ENCODE data around the gene FGD4. TPM values are rescaled to one million over a fixed set of nuclear protein-coding genes. Genes with fewer than 3 reads are reported as not detected.

The FGD4 gene
- total RNA-seq, 1 donor from 2014 or later = 81.9 TPM

GRCh38 chr12:32402170-32402569 lies 2.8 kb downstream of the FGD4 start:
- FAIRE-seq (no peak), DNase-seq (ENCODE audit: low spot score in 2 of 2) (no peak)

GRCh38 chr12:32402946-32403345 lies 3.6 kb downstream of the FGD4 start:
- FAIRE-seq (no peak), DNase-seq (ENCODE audit: low spot score in 2 of 2) (no peak)

- DNase-seq (ENCODE audit: low spot score in 2 of 2) = no peak
- FAIRE-seq = no peak
Measured at GRCh38 chr12:32407795-32408194, 8.4 kb downstream of the FGD4 start.

- DNase-seq (ENCODE audit: low spot score in 2 of 2) (no peak), FAIRE-seq (no peak)
Measured at GRCh38 chr12:32413412-32413811, 14.1 kb downstream of the FGD4 start.

- FAIRE-seq (no peak), DNase-seq (ENCODE audit: low spot score in 2 of 2) (no peak)
Measured at GRCh38 chr12:32418221-32418620, 18.9 kb downstream of the FGD4 start.

- DNase-seq (ENCODE audit: low spot score in 2 of 2) = no peak
- FAIRE-seq = no peak
Measured at GRCh38 chr12:32418903-32419519, 19.7 kb downstream of the FGD4 start.

GRCh38 chr12:32419520-32419960 lies 20.2 kb downstream of the FGD4 start:
- no peak for DNase-seq (ENCODE audit: low spot score in 2 of 2)
- no peak for FAIRE-seq

- no peak for DNase-seq (ENCODE audit: low spot score in 2 of 2)
- no peak for FAIRE-seq
Measured at GRCh38 chr12:32420356-32420755, 21.0 kb downstream of the FGD4 start.

- no peak for FAIRE-seq
- no peak for DNase-seq (ENCODE audit: low spot score in 2 of 2)
Measured at GRCh38 chr12:32423559-32423958, 24.2 kb downstream of the FGD4 start.

GRCh38 chr12:32431025-32431424 lies 31.7 kb downstream of the FGD4 start:
- DNase-seq (ENCODE audit: low spot score in 2 of 2) = no peak
- FAIRE-seq = no peak

GRCh38 chr12:32435921-32436705 lies 36.8 kb downstream of the FGD4 start:
- no peak for DNase-seq (ENCODE audit: low spot score in 2 of 2)
- FAIRE-seq = no peak

GRCh38 chr12:32437095-32437515 lies 37.7 kb downstream of the FGD4 start:
- DNase-seq (ENCODE audit: low spot score in 2 of 2) (no peak), FAIRE-seq (no peak)

- DNase-seq (ENCODE audit: low spot score in 2 of 2) = no peak
- no peak for FAIRE-seq
Measured at GRCh38 chr12:32440120-32440865, 40.9 kb downstream of the FGD4 start.

- FAIRE-seq = no peak
- DNase-seq (ENCODE audit: low spot score in 2 of 2) = no peak
Measured at GRCh38 chr12:32443491-32443890, 44.1 kb downstream of the FGD4 start.

- FAIRE-seq (no peak), DNase-seq (ENCODE audit: low spot score in 2 of 2) (no peak)
Measured at GRCh38 chr12:32444895-32445294, 45.5 kb downstream of the FGD4 start.

- no peak for DNase-seq (ENCODE audit: low spot score in 2 of 2)
- FAIRE-seq = no peak
Measured at GRCh38 chr12:32445356-32445755, 46.0 kb downstream of the FGD4 start.

GRCh38 chr12:32446316-32447119 lies 47.2 kb downstream of the FGD4 start:
- DNase-seq (ENCODE audit: low spot score in 2 of 2) (no peak), FAIRE-seq (no peak)

GRCh38 chr12:32448586-32448985 lies 49.2 kb downstream of the FGD4 start:
- DNase-seq (ENCODE audit: low spot score in 2 of 2) (no peak), FAIRE-seq (no peak)

GRCh38 chr12:32450363-32450762 lies 51.0 kb downstream of the FGD4 start:
- DNase-seq (ENCODE audit: low spot score in 2 of 2) (no peak), FAIRE-seq (no peak)

- no peak for FAIRE-seq
- no peak for DNase-seq (ENCODE audit: low spot score in 2 of 2)
Measured at GRCh38 chr12:32450768-32451167, 51.4 kb downstream of the FGD4 start.

- DNase-seq (ENCODE audit: low spot score in 2 of 2) (no peak), FAIRE-seq (no peak)
Measured at GRCh38 chr12:32451816-32452215, 52.5 kb downstream of the FGD4 start.

Measured in frontal cortex (tissue), 4 donors.